ENCODE data around the gene CSNK2A3. TPM values are rescaled to one million over a fixed set of nuclear protein-coding genes. Genes with fewer than 3 reads are reported as not detected.
"Not testable (repeated sequence)": the region's sequence is repeated elsewhere in the genome, so short reads cannot be mapped to it uniquely, and the experiment has no call there.

The CSNK2A3 gene
- total RNA-seq, 1 donor from 2014 or later = 2.0 TPM

- DNase-seq (ENCODE audit: low spot score in 2 of 2) = no peak
- no peak for FAIRE-seq
Observed at GRCh38 chr11:11380883-11381282, 27.8 kb upstream of the CSNK2A3 start.

DNA sequence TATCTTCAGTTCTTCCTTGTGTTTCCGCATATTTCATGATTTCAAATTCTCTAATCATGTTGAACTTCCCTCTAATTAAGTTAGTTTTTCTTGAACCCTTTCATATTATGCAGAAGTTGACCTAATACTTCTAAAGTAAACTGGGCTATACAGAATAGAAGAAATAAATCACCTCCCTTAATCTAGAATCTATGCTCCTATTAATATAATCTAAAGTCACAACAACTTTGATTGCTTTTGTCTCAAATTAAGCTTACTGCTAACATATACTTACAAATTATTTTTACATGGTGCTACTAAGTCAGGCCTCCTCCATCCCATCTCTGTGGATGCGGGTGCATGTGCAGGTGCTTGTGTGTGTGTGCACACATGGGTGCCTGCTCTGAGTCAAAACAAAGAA lies 27.3 kb upstream of the CSNK2A3 start:
- FAIRE-seq (no peak), DNase-seq (ENCODE audit: low spot score in 2 of 2) (no peak)

DNA sequence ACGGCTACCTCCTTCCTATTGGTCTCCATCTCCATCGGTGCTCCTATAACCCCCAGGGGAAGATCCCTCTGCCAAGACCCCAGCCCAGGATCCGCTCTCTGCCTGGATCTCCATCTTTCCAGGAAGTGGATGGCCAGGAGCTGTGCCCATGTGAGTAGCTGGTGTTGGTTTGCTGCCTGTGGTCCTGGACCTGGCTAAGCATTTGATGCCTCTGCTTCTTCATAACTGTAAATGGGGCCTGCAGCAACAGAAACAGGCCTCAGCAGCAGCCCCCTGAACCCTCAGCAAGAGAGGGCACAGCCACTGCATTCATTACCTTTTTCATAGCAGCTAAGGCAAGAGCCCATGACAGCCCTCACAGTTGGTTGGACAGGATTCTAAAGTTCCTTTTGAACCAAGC lies 26.6 kb upstream of the CSNK2A3 start:
- no peak for FAIRE-seq
- DNase-seq (ENCODE audit: low spot score in 2 of 2) = no peak

DNA sequence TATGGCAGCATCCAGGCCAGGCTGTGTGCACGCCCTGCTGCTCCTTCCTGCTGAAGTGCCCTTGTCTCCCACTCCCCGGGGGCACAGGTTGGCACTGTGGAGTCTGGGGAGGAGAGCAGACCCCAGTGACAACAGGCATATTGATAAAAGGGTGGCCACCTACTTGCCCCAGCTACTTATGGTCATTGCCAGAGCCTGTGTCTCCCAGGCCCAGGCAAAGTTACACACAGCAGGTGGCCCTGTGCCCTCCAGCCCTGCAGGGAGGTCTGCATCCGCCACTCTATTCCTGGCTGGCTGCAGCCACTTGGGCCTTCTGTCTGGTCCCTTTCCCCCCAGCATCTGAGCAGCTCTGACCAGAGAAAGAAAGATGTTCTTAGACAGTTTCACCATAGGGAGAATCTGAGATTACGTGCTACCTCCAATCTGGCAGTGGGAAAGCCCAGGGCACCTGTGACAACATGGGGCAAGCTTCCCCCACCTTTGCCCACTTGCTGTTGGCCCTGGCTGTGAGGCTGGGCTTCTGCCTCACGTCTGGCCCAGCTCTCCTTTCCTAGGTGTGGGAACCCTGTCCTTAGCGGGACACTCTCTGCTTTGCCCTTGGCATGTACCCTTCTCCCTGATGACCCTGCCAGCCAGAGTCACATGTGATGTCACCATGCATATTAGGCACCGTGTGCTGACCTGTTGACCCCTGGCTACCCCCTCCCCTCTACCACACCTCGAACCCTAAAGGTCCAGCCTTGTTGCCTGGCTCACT lies 25.3 kb upstream of the CSNK2A3 start:
- FAIRE-seq (no peak), DNase-seq (ENCODE audit: low spot score in 2 of 2) (no peak)

DNA sequence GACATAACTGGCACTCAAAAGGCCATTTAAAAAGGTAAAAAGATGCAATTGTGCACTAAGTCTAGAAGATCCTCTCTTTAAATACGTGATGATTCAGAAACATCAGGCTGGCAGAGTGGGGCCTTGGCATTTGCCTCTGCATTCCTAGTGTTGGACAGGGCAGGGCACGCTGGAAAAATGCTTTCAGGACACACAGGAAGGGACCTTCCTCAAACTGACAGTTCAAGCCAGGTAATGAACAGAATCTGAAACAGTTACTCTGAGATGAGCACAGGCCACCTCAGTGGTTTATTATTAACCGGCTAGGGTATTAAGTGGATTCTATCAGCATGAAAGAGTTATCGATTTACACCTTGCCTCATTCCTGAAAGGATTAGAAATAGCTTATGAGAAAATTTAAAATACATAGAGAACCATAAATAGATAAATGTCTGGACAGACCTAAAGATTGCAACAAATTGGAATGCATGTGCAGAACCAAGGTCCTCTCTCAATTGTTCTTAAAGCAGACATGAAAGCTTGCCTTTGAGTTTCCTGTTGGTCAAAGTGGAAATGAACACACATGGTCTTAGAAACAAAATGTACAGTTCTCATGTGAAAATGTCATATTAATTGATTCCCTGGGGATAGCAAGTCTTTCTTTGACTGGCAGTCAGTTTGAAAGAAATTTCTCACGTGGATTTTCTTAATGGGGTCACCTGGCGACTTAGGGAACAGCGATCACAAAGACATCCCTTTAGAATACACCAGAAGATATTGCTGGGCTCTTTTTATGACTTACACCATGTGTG lies 21.5 kb upstream of the CSNK2A3 start:
- FAIRE-seq = no peak
- no peak for DNase-seq (ENCODE audit: low spot score in 2 of 2)

DNA sequence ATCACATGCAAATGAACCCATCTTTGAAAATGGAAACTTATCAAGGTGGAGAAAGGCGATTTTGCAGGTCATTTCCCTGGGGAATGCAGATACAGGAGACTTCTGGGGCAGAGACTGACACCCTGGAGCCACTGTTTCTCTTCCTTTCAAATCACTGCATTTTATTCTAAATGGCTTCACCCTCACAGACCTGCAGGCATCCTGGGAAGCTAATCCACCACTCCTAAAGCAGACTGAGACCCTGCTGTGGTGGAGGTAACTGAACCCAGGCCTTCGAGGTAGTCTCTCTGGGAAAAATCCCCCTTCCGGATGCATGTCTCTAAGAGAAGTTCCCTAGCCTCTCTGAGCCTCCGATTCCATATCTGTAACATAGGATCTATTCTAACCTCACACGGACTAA lies 20.9 kb upstream of the CSNK2A3 start:
- no peak for DNase-seq (ENCODE audit: low spot score in 2 of 2)
- no peak for FAIRE-seq

DNA sequence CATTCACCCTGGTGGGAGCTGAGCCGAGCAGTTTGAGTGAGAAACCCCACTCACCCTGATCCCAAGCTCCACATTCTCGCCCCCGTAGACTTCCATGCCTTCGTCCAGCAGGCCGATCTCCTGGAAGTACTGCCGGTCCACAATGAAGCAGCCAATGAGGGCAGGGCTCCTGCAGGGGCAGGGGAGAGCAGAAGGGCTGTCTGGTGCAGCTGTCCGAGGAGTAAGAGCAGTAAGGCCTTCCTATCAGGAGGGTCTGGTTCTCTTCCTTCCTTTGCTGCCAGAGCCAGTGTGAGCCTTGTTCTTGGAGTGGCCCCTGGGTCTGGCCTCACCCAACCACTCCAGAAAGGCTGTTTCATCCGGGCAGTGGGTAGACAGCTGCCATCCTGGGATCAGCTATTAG lies 19.4 kb upstream of the CSNK2A3 start:
- DNase-seq (ENCODE audit: low spot score in 2 of 2) (no peak), FAIRE-seq (no peak)

DNA sequence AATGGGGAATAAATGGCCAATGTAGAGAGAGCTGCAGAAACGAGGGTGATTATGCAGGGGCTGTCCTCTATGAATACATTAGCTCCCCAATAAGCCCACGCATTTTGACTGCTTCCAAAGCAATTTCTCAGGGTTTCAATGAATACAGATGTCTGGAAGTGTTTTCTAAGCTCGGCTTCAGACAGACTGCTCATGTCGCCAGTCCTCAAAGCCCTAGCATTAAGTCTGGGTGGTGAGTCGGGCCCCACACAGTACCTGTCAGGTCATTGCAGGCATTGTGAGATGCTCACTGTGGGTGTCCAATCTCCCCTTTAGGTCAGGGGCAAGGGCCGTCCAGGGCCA lies 17.9 kb upstream of the CSNK2A3 start:
- FAIRE-seq (no peak), DNase-seq (ENCODE audit: low spot score in 2 of 2) (no peak)

DNA sequence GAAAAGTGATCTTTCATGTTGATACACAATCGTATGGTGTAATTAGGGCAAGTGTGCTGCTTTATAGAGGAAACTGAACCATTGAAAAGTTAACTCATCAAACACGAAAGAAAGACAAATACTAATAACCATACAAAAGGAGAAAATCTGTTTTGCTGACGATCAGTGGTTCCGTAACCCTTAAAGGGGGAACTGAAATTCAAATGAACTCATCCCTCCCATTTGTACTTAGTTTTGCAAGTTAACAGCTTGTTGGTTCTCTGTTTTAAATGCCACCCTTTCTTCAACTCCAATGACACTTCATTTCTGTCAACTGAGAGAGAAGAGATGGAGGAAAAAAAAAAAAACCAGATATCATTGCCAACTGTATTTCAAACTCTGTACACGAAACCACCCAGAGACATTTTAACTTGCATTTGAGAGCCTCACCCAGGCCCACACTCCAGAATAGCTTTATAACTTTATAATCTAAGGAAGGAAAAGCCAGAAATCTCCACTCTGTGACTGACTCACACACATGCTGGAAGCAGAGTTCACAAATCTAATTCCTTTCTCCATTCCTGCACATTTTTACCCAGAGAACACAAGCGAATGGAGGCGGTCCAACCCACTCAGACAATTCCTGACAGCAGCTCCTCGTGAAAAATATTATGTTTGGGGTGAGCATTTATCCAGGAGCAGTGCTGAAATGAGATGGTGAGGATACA lies 17.4 kb upstream of the CSNK2A3 start:
- no peak for DNase-seq (ENCODE audit: low spot score in 2 of 2)
- FAIRE-seq = no peak

GRCh38 chr11:11366793-11367192 lies 13.7 kb upstream of the CSNK2A3 start:
- no peak for DNase-seq (ENCODE audit: low spot score in 2 of 2)

GRCh38 chr11:11363674-11364073 lies 10.6 kb upstream of the CSNK2A3 start:
- no peak for FAIRE-seq
- DNase-seq (ENCODE audit: low spot score in 2 of 2) = no peak

More at GRCh38 chr11:11366793-11367192, 13.7 kb upstream of the CSNK2A3 start:
- no peak for FAIRE-seq

DNA sequence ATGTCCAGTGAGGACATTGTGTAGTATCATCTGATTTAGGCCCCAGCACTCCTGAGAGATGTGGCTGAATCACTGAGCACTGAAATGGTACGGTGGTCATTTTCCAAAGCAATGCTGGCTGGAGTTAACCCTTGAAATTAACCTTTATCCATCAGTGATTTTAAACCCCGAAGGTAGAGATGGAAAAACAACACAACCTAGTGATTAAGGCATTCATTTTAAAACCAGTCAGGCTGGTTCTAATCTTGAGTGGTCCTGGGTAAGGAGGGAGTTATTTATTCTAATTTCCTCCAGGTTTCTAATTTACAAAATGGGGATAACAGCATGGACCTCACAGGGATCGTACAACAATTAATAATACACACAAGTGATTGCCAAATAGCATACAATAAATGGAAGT lies 6.6 kb upstream of the CSNK2A3 start:
- DNase-seq (ENCODE audit: low spot score in 2 of 2) (no peak), FAIRE-seq (no peak)

DNA sequence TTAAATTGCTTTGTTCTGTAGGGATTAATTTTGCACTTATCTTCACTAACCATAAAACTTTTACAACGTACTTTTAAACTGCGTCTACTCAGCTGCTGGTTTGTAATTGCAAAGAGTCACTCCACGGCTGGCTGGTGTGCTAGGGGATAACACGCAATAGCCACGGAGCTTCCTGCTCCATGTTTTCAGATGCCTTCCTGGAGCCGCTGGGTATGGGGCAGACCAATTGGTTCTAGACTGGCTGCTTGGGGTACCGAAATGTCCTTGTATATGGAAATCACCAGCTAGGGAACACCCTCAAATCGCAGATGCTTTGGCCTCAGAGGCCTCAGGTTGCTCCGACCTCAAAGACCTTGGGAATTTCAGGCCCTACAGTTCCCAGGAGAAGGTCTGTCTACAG lies 3.8 kb upstream of the CSNK2A3 start:
- FAIRE-seq (no peak), DNase-seq (ENCODE audit: low spot score in 2 of 2) (no peak)

DNA sequence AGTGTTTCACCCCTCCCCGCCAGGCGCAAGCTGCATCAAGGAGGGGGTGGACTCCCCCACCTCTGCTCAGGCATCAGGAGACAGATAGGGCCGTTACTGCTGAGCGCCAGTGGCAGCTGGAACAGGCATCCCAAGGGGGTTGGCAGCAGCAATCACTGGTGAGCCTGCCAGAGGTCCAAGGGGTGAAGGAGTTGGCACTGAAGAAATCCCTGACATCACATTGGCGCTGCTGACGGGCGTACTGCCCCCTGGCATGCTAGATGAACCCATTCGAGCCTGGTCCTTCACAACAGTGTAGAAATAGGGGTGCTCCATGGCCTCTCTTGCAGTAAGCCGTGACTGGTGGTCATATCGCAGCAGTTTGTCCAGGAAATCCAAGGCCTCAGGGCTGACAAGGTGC lies 1.2 kb downstream of the CSNK2A3 start:
- not testable (repeated sequence) for FAIRE-seq; DNase-seq (ENCODE audit: low spot score in 2 of 2)

DNA sequence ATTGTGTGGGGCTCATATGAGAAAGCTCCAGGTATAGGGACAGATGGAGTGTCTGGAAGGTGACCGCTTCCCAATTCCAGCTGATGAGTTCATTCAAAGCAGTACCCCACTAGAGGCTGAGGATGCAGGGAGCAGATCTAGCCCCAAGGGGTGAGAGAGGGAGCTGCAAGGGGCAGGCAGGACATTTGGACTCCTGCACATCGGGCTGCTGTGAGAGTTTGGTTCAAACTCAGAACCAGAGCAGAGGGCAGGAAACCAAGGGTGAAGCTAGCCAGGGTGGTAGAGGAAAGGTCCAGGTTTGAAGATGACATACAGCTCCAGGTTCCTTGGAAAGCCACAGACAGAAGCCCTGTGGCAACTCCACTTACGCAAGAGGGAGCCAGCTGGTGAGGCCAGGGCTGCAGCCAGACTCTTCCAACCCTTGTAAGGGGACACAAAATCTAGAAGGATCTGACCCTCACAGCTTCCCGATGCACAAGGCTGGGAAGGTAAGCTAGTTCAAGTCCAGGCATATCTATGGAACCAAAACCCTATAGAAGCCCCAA lies 1.9 kb downstream of the CSNK2A3 start:
- FAIRE-seq = no peak
- no peak for DNase-seq (ENCODE audit: low spot score in 2 of 2)

GRCh38 chr11:11349870-11350337 lies 3.1 kb downstream of the CSNK2A3 start:
- DNase-seq (ENCODE audit: low spot score in 2 of 2) = peak in 1 of 2 donors; percentile 21
- FAIRE-seq = no peak

GRCh38 chr11:11349106-11349825 lies 3.8 kb downstream of the CSNK2A3 start:
- FAIRE-seq = no peak
- no peak for DNase-seq (ENCODE audit: low spot score in 2 of 2)

DNA sequence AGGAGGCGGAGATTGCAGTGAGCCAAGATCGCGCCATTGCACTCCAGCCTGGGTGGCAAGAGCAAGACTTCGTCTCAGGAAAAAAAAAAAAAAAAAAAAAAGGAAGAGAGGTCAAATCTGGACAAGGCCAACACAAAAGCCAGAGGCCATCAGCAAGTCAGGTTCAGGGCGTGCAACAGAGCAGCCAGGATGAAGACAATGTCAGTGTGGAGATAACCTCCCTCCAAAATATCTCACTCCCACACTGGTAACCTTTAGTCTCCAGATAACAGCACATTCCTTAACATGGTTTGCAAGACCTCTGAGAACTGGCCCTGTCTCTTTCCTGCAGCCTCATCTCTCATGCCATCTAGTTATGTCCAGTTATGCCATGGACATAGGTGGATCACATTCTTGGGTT lies 4.7 kb downstream of the CSNK2A3 start:
- FAIRE-seq = no peak
- no peak for DNase-seq (ENCODE audit: low spot score in 2 of 2)

GRCh38 chr11:11347592-11347991 lies 5.5 kb downstream of the CSNK2A3 start:
- DNase-seq (ENCODE audit: low spot score in 2 of 2) (no peak), FAIRE-seq (no peak)

- DNase-seq (ENCODE audit: low spot score in 2 of 2) (no peak), FAIRE-seq (no peak)
Observed at GRCh38 chr11:11346303-11346702, 6.7 kb downstream of the CSNK2A3 start.

Measured in frontal cortex (tissue), 4 donors.